NCI-H2107 (cell line): ENCODE results near the gene EEF2.
"Not testable (repeated sequence)": the region's sequence is repeated elsewhere in the genome, so short reads cannot be mapped to it uniquely, and the experiment has no call there.

Experiments
- DNase-seq: peaks from one replicate; lab custom pipeline; 2025; lab: John Stamatoyannopoulos, UW

EEF2 gene

DNA sequence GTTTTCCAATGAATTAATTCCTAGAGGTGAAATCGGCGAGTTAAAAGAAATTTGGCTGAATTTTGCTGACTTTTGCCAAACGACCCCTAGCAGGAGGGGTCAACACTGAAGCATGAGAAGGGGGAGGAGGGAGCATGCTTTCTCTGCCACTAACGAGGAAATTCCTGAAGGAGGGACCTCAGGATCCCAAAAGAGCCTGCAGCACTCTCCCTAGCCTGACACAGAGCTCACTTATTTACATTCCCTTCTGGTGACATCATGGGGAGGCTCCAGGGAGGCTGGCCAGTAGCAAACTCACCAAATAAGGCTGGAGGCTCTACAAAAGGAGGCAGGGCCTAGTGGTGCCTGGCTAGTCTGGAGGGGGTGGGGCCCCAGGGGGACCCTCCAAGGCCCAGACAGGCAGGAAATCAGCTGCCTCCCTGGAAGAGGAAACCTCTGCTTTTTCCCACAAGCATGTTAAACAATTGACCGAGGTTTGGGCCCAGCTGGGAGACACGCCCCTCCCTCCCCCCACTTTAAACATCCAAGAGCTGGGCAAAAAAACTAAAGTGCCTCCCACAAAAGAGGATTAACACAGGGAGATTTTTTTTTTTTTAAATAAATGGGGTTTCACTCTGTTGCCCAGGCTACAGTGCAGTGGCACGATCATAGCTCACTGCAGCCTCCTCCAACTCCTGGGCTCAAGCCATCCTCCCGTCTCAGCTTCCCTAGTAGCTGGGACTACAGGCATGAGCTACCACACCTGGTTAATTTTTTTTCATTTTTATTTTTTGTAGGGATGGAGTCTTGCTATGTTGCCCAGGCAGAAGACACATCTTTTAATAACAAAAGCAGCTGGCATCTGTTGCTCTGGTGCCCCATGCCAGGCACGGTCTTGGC lies 16.5 kb downstream of the EEF2 start:
- DNase-seq = no peak

DNA sequence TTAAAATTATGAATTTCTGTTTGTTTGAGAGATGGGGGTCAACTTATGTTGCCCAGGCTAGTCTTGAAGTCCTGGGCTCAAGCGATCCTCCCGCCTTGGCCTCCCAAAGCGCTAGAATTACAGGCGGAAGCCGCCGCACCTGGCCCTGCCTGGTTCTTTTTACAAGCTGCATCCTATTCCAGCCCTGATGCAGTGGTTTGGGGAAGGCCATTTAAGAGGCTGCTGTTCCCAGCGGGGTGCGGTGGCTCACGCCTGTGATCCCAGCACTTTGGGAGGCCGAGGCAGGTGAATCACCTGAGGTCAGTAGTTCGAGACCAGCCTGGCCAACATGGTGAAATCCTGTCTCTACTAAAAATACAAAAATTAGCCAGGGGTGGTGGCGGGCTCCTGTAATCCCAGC lies 17.3 kb downstream of the EEF2 start:
- not testable (repeated sequence) for DNase-seq

DNA sequence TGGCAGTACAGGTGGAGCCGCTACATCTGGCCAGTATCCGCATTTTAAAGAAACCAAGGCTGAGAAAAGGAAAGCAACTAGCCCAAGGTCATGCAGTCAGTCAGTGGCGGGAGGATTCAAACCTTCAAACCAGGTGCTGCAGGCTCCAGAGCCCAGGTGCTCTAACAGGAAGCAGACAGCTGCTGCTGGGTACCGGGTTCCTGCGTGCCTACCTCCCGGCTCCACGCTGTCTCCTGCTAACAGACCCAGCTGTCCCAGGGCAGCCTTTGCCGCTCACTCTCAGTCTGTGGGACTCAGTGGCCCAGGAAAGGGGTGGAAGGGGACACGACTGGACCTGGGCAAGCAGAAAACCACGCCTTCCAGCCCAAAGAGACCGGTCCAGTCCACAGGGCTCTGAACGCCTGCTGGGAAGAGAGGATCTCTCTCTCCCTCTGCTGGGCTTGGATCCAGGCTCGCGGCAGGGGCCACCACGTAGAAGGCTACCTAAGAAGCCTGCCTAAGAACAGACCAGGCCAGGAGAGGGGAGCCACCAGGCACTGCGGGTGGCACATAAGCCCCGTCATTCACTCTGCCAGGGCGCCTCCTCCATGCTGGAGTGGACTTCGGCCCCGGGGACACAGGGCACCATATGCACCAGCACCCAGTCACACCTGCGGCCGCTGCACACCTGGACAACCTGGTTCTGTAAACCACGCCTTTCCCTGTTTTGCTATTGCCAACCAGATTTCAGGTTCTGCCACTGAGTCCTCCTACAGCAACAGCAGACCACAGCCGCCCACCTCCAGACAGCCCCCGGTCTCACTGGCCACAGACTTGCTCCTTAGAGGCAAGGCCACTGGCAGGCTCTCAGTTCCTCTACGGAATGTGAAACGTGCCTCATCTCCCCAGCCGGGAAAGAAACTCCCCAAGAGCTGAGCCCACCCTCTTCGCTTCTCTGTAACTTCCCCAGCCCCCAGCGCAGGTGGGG lies 18.9 kb downstream of the EEF2 start:
- no peak for DNase-seq

DNA sequence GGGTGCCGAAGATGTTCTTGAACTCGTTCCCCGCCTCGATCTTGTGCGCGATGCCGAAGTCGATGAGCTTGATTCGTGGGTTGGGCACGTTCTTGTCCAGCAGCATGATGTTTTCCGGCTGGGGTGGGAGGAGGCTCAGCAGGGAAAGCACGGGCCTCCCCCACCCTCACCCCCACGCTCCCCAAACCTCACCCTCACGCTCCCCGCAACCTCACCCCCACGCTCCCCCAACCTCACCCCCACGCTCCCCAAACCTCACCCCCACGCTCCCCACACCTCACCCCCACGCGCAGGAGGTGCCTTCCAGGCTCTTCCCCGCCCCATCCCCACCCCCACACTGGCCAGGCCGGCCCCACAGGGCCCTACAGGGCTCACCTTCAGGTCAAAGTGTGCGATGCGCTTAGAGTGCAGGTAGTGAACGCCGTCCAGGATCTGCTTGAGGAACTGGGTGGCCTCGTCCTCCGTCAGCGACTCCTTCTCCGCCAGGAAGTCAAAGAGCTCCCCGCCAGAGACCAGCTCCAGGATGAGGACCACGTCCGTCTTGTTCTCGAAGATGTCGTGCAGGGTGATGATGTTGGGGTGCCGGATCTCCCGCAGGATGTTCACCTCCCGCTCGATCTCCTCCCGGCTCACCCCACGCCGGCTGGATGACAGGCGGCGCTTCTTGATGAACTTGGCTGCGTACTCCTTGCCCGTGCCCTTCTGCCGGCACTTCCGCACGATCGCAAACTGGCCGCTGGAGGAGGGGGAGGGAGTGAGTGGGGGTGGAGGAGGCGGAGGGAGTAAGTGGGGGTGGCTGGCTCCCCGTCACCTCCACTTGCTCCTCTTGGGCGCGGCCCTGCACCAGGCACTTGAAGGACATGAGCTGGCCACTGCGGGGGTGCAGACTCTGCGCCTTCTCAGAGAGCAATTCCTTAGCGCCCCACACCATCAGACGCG lies 20.7 kb downstream of the EEF2 start:
- DNase-seq = no peak

DNA sequence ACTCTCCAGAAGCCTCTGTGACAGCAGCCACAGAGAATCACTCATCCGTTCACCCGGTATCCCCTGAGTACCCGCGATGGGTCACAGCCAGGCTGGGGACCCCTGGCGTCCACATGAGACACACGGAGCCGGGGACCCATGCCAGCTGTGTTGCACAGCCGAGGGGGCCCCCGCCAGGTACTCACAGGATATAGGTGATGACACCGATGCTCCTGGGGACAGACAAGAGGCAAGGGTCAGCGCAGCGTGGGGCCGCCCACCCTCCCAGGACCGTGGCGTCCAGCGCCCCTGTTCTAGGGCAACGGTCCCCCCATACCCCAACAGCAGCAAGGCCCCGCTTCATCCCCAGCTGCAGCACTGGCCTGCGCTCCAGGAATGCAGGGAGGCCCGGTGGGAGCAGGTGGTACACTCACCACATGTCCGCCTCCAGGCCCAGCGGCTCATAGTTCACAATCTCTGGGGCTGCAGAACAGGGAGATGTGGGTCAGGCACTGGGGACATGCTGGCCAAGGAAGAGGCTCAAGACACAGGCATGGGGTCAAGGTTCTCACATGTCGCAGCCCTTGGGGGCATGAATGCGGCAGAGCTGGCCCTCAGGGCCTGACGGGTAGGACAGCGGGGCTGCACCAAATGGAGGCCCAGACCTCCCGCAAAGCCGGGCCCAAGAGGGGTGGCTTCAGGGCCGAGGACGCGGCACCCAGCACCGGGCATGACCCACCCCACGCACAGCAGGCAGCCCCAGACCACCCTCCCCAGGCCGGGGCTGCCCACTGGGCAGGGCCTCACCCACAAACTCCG lies 21.6 kb downstream of the EEF2 start:
- DNase-seq = no peak

DNA sequence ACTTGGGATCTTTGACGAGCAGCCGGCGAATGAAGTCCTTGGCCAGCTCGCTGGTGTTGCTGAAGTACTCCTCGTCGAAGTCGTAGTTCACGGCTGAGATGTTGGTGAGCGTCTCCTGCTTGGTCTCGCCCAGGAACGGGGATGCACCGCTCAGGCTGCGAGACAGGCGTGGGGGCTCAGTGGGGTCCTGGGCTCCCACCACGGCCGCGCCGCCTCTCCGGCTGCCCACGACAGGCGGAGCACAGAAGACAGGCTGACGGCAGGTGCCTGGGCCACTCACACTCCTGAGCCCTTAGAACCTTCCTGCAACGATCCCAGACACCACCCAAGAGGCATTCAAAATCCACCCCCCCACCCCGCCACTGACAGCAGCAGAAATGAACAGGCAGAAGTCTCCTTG lies 24.3 kb downstream of the EEF2 start:
- DNase-seq = no peak

DNA sequence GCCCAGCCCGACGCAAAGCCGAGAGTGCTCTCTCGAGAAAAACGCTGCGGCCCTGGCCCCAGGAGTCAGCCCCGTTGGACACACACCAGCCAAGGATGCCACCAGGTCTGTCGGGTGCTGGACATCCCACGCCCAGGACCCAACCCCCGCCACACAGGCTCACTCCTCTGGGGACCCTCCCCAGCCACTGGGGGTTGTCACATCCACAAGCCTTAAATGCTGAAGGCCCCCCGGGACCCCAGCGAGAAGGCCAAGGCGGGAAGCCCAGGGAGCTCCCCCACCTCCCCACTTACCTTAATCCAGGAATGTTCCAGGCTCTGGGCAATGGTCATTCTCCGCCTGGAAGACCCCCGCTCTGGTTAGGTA lies 25.5 kb downstream of the EEF2 start:
- DNase-seq = no peak

DNA sequence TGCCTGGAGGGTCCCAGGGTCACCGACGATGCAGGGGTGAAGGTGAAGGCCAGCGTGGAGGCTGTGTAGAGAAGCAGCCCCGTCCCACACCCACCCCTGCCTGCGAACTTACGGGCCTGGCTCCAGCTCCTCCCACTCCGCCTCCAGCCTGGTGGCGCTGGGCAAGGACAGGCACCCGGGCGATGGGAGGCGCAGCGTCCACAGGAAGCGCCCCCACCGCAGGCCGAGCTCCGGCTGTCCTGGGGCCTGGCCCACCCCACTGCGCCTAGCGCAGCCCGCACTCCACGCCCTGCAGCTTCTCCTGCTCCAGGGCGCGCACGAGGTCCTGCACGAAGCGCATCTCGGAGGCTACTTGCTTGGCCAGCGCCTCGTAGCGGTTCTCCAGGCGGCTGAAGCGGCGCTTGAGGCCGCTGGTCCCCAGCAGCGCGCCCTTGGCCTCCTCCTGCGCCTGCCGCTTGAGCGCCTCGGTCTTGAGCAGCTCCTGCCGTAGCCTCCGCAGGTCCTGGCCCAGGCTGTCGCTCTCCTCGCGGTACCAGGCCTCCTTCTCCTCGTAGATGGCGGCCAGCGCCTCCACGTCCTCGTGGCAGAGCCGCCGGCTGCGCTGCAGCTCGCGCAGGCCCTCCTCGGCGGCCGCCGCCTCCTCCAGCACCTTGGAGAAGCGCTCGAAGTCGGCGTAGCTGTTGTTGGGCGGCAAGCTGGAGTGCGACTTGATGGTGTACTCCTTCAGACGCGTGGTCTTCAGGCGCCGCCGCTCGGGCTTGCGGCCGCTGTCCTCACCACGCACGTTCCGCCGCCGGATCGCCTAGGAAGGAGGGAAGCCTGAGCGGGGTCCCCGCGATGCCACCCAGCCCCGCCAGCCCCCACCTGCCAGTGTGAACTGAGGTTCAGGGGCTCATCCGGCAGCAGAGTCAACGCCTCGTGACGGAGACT lies 26.2 kb downstream of the EEF2 start:
- no peak for DNase-seq

DNA sequence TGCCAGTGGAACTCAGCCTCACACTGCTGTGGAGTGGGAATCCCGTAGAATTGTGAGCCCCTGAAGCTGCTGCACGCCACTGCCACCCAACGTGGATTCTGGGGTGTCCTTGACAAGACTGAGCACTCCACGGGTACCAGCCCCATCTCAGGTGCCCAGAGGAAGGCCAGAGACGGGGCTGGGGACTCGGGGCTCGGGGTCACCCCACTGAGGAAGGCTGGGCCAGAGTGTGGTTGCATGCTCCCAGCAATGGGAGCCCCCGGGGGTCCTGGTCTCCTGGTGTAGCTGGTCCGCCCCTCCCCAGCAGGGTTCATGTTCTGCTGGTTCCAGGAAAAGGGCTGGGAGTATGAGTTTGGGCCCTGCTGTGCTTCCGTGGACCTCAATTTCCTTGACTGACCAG lies 29.6 kb downstream of the EEF2 start:
- DNase-seq = no peak

DNA sequence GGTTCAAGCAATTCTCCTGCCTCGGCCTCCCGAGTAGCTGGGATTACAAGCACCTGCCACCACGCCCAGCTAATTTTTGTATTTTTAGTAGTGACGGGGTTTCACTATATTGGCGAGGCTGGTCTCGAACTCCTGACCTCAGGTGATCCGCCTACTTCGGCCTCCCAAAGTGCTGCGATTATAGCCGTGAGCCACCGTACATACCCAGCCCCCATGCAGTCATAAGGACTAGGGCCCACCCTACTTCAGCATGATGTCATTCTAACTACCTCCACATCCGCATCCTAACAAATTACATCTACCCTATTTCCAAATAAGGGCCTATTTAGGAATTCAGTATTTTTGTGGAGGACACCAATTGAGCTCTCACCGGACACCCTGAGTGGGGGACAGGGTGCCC lies 30.0 kb downstream of the EEF2 start:
- not testable (repeated sequence) for DNase-seq

DNA sequence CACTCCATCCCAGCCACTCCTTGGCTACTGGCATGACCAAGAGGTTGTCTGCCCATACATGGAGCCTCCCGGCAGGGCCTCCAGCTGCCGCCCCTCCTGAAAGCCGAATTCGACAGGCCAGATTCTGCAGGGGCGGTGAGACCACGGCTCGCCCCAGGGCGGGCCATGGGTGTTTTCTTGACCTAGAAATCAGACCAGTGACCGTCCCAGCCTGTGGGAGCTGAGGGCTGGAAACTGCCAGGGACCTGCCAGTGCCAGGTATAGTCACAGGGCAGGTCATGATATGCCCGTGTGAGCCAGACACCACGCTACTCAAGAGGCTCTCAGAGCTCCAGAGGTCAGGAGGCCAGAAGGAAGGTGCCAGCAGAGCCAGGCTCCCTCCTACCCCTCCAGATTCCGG lies 31.2 kb downstream of the EEF2 start:
- no peak for DNase-seq

DNA sequence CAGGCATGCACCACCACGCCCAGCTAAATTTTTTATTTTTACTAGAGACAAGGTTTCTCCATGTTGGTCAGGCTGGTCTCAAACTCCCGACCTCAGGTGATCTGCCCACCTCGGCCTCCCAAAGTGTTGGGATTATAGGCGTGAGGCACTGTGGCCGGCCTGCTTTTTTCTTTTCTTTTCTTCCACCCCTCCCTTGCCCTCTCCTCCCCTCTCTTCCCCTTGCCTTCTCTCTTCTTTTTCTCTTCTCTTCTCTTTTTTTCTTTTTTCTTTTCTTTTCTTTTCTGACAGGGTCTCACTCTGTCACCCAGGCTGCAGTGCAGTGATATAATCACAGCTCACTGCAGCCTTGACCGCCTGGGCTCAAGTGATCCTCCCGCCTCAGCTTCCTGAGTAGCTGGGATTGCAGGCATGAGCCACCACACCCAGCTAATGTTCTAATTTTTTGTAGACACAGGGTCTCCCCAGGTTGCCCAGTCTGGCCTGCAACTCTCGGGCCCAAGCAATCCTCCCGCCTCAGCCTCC lies 32.4 kb downstream of the EEF2 start:
- DNase-seq = not testable (repeated sequence)

DNA sequence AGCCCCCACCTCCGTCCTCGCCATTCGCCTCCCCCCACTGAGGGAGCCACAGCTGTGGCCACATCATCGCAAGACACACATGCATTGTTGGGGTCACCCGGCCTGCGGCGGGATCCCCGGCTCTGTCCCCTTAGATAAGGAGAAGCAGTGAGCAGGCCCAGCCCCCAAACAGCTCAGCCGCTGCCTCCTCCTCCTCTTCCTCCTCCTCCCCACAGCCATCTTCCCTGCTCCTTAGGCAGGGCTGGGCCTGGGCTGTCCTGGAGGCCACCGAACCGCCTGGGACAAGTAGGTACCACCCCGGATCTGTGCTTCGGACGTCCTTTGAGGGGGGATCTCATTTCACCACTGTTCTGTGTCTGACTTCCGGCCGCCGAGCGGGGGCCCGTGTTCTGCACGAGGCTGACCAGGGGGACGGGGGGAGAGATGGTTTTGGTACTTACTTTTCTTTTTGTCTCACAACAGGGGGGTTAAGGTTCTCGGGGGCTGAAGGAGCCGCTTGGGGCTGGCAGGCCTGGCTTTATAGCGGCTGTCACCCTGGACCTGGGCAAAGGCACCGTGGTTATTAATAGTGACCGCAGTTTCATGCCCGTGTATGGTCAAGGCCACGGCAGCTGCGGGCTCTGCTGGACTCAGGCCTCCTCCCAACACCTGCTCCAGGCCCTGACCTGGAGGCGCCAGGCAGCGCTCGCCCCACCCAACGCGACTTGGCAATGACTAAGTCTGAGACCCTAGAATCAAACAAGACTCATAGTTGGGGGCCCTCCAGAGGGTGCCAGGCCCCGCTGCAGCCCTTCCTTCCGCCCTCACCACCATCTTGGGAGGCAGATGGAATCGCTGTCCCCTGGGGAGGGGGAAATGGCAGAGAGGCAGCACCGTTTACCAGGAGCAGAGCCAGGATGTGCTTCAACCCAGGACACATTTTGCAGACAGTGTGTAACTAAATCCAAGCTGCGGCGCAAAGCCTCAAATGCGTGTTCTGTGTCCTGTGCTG lies 34.1 kb downstream of the EEF2 start:
- DNase-seq = no peak

DNA sequence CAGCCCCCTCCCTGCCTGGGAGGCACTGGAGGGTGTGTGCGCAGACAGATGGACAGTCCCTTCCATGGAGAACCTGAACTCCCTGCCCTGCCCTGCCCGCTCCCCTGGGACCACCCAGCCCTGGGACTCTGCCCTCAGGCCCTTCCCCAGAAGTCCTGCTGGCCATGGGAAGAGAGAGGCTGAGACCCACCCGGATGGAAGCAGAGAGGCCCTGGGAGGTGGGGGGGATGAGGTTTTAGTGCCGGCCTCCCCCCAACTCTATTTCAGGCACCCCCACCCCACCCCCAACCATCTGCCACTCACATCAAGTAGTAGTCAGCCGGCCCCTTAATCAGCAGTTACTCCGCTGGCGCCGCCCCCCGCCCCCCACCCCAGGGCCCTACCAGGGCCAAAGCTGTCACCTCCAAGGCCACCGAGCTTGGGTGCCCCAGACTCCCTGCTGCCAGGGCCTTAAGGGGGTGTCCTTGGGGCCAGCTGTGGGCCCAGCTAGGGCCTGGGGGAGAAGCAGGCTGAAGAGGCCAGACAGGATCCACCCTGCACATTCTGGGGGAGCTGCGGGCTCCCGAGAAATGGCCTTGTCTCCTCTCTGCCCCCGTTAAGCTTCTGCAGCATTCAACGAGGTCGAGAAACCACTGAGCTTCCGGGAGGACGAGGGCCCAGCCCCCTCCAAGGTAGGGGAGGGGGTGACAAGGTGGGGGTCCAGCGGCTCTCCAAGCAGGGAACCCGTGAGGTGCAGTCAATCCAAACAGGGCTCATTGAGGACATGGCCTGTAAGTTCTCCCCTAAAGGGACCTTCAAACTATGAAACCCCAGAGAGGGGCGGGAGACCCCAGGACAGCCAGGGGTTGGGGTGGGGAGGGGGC lies 35.0 kb downstream of the EEF2 start:
- DNase-seq = no peak

DNA sequence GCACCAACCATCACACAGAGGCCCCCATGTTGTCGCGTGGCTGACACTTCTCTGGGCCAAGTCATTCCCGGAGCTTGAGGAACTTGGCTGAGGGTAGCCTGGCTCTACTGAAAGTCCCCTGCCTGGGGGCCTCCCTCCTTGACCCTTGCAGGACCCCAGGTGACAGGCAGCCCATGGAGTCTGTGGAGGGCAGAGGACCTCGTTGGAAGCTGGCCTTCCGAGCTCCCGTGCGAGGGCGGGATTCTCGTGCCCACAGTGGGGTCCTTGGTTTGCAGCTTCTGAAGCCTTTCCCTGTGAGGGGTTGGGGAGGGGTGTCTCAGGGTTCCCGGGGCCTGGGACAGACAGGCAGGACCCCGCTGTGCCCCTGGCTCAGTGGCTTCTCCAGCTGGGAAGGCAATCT lies 36.0 kb downstream of the EEF2 start:
- no peak for DNase-seq

DNA sequence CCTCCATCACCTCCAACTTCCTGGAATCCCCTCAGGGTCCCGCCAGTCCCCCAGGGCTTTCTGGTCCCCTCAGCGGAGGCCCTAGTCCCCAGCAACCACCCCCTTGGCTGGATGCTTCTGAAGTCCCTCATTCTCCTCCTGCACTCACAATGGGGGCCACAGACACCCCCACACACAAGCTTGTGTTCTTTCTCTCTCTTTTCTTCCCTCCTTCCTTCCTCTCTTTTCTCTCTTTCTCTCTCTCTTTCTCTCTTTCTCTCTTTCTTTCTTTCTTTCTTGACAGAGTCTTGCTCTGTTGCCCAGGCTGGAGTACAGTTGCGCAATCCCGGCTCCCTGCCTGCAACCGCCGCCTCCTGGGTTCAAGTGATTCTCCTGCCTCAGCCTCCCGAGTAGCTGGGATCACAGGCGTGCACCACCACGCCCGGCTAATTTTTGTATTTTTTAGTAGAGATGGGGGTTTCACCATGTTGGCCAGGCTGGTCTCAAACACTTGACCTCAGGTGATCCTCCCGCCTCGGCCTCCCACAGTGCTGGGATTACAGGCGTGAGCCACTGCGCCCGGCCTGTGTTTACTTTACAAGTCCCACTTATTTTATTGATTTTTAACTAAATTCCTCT lies 37.8 kb downstream of the EEF2 start:
- DNase-seq = not testable (repeated sequence)

DNA sequence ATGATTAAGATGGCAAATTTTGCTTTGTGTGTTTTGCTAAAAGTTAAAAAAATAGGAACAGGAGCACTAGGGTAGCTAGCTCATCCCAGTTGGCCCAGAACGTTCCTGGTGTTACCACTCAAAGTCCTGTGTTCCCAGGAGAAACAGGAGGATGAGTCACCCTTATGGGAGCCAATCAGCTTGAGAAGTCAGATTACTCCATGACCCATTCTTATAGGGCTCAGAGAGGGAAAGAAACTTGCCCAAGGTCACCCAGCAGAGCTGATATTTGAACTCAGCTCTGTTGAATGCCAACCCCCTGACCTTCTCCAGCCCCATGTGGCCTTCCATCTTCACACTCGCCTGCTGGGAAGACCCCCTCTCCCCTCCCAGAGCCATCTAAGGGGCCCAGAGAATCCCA lies 39.4 kb downstream of the EEF2 start:
- DNase-seq = no peak
